ENCODE measurements around the gene IL34.

Gene IL34

GRCh38 chr16:70653406-70653805 lies 7.0 kb downstream of the IL34 start:
- TF ChIP-seq, protein P1, sequence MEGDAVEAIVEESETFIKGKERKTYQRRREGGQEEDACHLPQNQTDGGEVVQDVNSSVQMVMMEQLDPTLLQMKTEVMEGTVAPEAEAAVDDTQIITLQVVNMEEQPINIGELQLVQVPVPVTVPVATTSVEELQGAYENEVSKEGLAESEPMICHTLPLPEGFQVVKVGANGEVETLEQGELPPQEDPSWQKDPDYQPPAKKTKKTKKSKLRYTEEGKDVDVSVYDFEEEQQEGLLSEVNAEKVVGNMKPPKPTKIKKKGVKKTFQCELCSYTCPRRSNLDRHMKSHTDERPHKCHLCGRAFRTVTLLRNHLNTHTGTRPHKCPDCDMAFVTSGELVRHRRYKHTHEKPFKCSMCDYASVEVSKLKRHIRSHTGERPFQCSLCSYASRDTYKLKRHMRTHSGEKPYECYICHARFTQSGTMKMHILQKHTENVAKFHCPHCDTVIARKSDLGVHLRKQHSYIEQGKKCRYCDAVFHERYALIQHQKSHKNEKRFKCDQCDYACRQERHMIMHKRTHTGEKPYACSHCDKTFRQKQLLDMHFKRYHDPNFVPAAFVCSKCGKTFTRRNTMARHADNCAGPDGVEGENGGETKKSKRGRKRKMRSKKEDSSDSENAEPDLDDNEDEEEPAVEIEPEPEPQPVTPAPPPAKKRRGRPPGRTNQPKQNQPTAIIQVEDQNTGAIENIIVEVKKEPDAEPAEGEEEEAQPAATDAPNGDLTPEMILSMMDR (IDR thresholded peaks at IDR 0.05; ENCODE audit: insufficient read depth, low read depth, low read length, missing control alignments): no peak
- H3K4me3 ChIP-seq (ENCODE audit: low read depth, low read length): no peak overlapping the region
- DNase-seq (ENCODE audit: low read depth): no peak

DNA sequence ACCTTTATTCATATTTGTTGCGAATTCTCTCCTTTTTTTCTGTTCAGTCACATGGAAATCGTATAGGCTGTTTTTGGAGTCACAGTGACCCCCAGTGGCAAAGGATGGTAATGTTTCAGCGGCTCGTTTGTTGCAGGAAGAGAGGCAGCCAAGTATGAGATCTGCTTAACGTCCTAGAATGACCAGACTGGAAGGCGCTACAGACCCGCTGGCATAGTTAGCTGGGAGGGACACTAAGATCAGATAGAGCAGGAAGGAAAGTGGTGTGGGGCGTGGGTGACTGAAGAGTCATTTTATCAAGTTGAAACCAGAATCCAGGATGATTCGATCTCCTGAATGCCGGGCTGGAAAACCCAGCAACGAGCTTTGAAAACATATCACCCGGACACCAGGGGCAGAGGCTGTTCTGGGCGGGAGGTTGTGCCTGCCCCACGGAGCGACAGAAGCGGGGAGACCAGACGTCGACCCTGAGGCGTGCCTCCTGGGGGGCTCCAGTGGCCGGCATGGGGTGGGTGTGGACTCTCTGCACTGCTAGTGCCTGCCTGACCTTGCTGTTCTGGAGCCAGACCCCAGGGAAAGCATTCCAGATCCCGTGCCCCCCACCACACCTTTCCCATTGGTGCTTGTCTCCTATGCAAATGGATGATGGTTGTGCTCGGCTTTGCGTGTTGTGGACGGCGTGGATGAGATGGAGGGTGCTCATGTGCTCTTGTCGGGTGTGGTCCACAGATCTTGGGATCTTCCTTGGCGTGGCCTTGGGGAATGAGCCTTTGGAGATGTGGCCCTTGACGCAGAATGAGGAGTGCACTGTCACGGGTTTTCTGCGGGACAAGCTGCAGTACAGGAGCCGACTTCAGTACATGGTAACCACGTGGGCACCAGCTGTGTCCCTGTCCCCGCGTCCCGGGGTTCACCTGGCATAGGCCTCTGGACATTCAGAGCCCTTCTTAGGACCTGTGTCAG lies 7.7 kb downstream of the IL34 start:
- no peak overlapping the region for H3K4me3 ChIP-seq (ENCODE audit: low read depth, low read length)
- DNase-seq (ENCODE audit: low read depth): peak; percentile 81
- TF ChIP-seq, protein P1 (IDR thresholded peaks at IDR 0.05; ENCODE audit: insufficient read depth, low read depth, low read length, missing control alignments): peak; percentile 76

GRCh38 chr16:70656065-70656711 lies 9.8 kb downstream of the IL34 start:
- TF ChIP-seq, protein P1 (IDR thresholded peaks at IDR 0.05; ENCODE audit: insufficient read depth, low read depth, low read length, missing control alignments): no peak
- no peak for DNase-seq (ENCODE audit: low read depth)
- H3K4me3 ChIP-seq (ENCODE audit: low read depth, low read length): no peak overlapping the region

- H3K4me3 ChIP-seq (ENCODE audit: low read depth, low read length): no peak overlapping the region
- TF ChIP-seq, protein P1 (IDR thresholded peaks at IDR 0.05; ENCODE audit: insufficient read depth, low read depth, low read length, missing control alignments): no peak
- DNase-seq (ENCODE audit: low read depth): no peak
Measured at GRCh38 chr16:70656712-70657263, 10.4 kb downstream of the IL34 start.

- no peak for DNase-seq (ENCODE audit: low read depth)
- TF ChIP-seq, protein P1 (IDR thresholded peaks at IDR 0.05; ENCODE audit: insufficient read depth, low read depth, low read length, missing control alignments): no peak
- no peak overlapping the region for H3K4me3 ChIP-seq (ENCODE audit: low read depth, low read length)
Measured at GRCh38 chr16:70657956-70658355, 11.6 kb downstream of the IL34 start.

DNA sequence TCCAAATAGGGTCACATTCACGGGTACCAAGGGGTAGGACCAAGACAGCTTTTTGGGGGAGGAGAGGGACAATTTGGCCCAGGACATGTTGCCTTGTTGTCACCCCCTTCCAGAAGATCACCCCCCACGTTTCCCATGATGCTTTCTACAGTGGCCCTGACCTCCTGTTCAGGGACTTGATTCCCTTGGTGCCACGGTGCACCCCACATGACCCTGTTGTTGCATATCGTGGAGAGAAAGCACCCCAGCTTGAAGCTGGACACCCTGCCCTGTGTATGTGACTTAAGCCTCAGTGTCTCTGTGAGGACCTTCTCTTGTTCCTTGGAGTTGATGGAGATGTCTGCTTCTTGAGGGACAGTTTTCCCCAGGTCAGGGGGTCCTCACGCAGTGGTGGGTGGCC lies 12.6 kb downstream of the IL34 start:
- TF ChIP-seq, protein P1 (IDR thresholded peaks at IDR 0.05; ENCODE audit: insufficient read depth, low read depth, low read length, missing control alignments): no peak
- DNase-seq (ENCODE audit: low read depth): no peak
- no peak overlapping the region for H3K4me3 ChIP-seq (ENCODE audit: low read depth, low read length)

Data from GM12865 (cell line).